Measurements from ENCODE around the gene RNASEL.
"Not testable (repeated sequence)": the region's sequence is repeated elsewhere in the genome, so short reads cannot be mapped to it uniquely, and the experiment has no call there.

RNASEL gene

DNA sequence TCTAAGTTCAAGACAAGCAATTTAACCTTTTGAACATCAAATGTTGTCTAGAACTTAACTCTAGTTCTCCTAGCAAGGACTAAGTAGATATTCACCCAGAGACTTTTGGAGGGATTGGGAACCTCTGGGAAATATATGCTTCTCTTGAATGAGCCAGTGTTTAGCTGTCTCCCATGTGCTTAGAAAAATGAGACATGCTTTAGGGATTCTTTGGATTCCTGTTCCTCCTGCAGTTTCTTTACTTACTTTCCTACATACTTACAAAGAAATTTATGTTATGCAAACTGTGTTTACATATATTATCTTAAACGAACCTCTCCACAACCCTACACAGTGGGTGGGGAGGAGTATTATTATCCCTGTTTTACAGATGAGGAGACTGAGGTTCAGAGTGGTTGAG is 39.2 kb downstream of the RNASEL start:
- TF ChIP-seq, protein P1, sequence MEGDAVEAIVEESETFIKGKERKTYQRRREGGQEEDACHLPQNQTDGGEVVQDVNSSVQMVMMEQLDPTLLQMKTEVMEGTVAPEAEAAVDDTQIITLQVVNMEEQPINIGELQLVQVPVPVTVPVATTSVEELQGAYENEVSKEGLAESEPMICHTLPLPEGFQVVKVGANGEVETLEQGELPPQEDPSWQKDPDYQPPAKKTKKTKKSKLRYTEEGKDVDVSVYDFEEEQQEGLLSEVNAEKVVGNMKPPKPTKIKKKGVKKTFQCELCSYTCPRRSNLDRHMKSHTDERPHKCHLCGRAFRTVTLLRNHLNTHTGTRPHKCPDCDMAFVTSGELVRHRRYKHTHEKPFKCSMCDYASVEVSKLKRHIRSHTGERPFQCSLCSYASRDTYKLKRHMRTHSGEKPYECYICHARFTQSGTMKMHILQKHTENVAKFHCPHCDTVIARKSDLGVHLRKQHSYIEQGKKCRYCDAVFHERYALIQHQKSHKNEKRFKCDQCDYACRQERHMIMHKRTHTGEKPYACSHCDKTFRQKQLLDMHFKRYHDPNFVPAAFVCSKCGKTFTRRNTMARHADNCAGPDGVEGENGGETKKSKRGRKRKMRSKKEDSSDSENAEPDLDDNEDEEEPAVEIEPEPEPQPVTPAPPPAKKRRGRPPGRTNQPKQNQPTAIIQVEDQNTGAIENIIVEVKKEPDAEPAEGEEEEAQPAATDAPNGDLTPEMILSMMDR (conservative IDR thresholded peaks at IDR 0.05; ENCODE audit: low read depth, low read length), result no peak
- peak; percentile 13 for DNase-seq (ENCODE audit: low read depth)
- no peak overlapping the region for H3K4me3 ChIP-seq (ENCODE audit: low read depth, low read length)

DNA sequence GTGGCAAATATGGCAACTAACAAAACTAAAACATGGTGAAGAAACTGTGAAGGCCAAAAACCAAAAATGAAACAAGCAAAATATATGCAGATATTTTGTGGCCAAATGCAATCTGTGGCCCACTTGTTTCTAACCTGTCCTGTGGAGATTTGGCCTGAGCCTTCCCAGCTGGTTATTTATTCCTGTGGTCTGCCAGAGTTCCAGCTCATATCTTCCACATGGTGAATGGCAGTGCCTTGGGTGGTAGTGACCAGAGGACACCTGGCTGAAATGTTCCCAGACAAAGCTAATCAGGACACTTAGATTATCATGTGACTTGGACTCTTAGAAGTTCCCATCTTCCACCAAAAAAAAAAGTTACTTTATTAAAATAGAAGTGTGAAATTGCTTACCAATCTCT is 39.7 kb downstream of the RNASEL start:
- TF ChIP-seq, protein P1 (conservative IDR thresholded peaks at IDR 0.05; ENCODE audit: low read depth, low read length), result no peak
- no peak for DNase-seq (ENCODE audit: low read depth)
- no peak overlapping the region for H3K4me3 ChIP-seq (ENCODE audit: low read depth, low read length)

DNA sequence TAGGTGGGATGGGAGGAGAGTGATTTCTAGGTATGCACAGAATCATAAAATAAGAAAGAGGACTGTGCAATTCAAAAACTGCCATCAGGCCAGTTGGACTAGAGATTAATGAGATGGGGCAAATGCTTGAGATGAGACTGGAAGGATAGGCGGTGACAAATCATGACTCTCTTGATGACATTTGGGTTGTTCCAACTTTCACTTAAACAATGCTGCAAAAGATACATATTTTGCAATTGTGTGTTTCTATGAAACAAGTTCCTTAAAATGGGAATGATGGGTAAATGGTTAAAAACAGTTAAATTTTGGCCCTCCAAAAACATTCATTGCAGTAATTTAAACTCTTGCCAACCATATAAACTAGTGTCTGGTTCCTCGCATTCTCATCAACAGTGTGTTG is 55.2 kb downstream of the RNASEL start:
- H3K4me3 ChIP-seq (ENCODE audit: low read depth, low read length), result no peak overlapping the region
- TF ChIP-seq, protein P1 (conservative IDR thresholded peaks at IDR 0.05; ENCODE audit: low read depth, low read length), result no peak
- DNase-seq (ENCODE audit: low read depth), result no peak

DNA sequence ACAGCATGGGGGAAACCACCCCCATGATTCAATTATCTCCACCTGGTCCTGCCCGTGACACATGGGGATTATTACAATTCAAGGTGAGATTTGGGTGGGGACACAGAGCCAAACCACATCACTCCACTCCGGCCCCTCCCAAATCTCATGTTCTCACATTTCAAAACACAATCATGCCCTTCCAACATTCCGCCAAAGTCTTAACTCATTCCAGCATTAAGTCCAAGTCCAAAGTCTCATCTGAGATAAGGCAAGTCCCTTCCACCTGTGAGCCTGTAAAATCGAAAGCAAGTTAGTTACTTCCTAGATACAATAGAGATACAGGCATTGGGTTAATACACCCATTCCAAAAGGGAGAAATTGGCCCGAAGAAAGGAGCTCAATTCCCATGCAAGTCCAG is 60.9 kb downstream of the RNASEL start:
- not testable (repeated sequence) for DNase-seq (ENCODE audit: low read depth); H3K4me3 ChIP-seq (ENCODE audit: low read depth, low read length)

DNA sequence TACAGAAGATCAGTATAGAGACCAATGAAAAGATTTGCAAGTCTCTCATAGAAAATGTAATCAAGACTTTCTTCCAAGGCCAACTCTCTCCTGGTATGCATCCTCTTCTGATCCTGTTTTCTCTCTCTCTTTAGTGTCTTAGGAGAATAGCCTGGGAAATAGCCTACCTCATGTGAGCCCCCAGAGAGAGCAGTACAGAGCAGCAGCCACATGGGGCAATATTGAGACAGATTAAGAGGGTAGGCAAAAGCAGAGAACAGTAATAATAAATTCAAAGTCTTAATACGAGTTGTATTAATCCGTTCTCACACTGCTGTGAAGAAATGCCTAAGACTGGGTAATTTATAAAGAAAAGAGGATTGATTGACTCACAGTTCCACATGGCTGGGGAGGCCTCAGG is 61.4 kb downstream of the RNASEL start:
- DNase-seq (ENCODE audit: low read depth), result no peak
- TF ChIP-seq, protein P1 (conservative IDR thresholded peaks at IDR 0.05; ENCODE audit: low read depth, low read length), result peak; percentile 29
- no peak overlapping the region for H3K4me3 ChIP-seq (ENCODE audit: low read depth, low read length)

DNA sequence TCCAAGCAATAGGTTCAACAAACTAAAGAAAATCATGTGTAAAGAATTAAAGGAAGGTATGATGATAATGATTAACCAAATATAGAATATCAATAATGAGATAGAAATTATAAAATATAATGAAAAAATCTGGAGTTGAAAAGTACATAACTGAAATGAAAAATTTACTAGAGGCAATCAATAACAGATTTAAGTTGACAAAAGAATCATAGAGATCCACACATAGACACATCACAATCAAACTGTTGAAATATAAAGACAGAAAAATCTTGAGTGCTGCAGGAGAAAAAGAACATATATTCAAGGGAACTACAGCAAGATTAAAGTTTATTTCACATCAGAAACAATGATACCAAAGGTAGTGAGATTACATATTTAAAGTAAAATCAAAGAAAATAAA is 63.7 kb downstream of the RNASEL start:
- no peak overlapping the region for H3K4me3 ChIP-seq (ENCODE audit: low read depth, low read length)
- TF ChIP-seq, protein P1 (conservative IDR thresholded peaks at IDR 0.05; ENCODE audit: low read depth, low read length), result no peak
- no peak for DNase-seq (ENCODE audit: low read depth)
